ENCODE measurements around the gene PIF1.
"Not testable (repeated sequence)": the region's sequence is repeated elsewhere in the genome, so short reads cannot be mapped to it uniquely, and the experiment has no call there.

Gene PIF1

DNA sequence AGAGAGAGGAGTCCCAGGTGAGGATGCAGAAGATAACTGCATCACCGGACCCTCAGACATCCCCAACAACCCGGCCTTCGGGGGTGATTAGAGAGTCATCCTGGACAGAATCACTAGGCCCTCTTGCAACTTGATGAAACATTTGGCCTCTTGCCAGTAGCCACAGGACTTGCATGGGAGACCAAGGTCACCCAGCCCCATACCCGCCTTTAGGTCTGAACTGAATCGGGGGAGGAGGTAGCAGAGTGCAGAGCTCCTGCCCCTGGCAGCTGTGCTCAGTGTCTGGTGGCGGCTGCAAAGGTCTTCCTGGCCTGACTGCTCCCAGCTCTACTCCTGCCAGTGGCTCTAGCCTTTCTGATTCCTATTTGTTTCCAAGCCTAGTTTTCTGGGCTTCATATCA lies 12.4 kb downstream of the PIF1 start:
- no peak overlapping the region for H3K27ac ChIP-seq
- DNase-seq (ENCODE audit: low read depth, low spot score): no peak

DNA sequence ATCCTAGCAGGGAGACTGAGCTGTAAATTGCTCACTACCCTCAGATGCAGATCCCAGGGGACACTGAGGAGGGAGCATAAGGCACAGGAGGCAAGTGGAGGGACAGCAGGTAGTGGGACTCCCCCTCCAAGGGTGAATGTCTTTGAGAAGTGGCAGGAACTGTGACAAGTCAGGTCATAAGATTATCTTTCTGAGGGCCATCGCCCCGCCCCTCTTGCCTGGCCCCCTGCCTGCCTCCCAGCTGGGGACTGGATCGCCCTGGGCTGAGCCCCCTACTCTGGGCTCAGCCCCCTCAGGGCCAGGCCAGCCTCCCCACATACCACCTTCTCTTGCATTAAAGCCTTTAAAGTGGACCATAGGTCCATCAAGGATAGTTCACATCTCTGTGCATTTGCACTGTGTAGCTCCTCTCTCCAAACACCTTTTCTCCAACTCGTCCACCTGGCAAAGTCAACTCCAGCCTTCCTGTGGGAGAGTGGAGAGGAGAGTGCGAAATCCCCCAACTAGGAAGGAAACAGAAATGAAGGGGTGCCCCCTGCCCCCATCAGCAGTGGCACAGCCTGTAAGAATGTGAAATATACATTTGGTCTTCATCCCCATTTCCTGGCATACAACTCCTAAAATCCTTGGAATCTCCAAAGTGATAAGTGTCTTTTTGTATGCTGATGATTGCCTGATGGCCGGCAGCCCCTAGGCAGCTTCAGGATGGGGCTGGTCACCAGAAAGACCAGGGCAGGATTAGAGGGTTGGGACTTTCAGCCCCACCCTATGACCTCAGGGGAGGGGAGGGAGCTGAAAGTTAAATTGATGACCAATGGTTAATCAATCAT lies 14.7 kb downstream of the PIF1 start:
- DNase-seq (ENCODE audit: low read depth, low spot score): no peak
- no peak overlapping the region for H3K27ac ChIP-seq

DNA sequence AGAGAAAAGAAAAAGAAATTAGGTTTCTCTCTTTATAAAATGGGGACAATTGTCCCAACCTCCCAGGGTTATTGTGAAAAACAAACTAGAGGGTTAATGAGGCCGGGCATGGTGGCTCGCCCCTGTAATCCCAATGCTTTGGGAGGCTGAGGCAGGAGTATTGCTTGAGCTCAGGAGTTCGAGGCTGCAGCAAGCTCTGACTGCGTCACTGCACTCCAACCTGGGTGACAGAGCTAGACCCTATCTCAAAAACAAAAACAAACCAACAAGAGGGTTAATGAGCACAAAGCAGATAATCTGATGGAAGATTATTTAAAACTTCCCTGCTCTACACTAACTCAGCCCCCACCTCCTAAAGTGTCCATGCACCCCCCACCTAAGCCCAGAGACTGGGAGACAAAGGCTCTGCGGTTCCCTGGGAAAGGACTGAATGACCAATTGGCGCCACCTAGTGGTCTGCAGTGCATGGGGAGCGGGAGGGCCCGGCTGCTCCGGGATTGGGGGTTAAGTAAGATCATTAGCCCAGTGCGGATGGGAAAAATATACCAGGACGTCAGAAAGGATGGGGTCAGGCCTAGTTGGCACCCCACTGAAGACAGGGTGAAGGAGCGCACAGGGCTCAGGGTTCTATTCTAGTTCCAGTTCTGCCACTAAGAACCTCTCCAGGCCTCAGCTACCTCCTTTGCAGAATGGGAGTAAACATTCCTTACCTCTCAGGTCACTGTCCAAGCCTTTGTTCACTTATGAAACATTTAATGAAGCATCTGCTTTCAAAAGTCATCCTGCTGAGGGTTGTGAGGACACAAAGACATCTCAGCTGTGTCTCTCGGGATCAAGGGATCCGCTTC lies 15.6 kb downstream of the PIF1 start:
- DNase-seq (ENCODE audit: low read depth, low spot score): no peak
- no peak overlapping the region for H3K27ac ChIP-seq

DNA sequence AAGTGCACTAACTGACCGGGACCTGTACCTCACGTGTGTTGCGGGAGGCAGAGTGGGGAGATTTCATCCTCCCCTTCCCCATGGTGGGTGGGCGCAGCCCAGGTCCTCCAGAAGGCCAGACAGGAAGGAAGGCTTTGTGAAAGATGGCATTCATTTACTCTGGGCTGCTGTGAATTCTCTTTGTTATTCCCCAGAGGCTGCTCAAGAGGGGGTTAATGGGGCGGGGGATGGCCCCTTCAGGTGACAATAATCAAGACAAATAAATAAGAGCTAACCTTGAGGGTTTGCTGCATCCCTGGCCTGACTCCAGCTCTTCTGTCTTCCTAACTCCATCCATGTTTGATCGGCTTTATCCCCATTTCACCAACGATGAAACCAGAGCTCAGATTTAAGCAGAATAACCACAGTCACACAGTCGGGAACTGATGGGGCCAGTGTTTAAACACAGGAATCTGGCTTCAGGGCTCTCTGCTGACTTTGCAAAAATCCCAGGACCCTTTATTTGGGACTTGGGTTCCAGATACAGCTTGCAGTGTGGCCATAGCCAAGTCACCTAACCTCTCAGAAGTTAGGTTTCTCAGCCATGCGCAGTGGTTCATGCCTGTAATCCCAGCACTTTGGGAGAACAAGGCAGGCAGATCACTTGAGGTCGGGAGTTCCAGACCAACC lies 16.5 kb downstream of the PIF1 start:
- DNase-seq (ENCODE audit: low read depth, low spot score): no peak
- H3K27ac ChIP-seq: no peak overlapping the region

DNA sequence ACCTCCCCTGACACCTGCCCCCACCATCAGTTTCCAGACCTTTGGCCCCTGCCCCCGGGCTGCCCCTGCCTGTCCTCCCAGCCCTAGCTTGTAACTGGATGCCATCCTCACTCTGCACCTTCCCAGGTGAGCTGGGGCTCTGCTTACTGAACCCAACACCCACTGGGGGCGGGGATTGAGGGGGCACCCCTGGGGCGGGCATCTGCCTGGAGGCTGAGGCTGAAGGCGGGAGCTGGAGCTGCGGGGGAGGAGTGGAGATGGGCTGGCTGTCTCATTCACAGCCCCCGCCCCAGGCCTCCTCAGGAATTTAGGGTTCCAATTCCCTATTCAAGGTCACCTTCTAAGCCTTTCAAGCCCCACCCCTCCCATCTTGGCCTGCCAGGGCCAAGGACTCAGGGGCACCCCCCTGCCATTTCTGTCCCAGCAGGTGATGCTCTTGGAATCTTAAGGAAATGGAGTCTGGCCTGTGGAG lies 17.7 kb downstream of the PIF1 start:
- no peak for DNase-seq (ENCODE audit: low read depth, low spot score)
- H3K27ac ChIP-seq: no peak overlapping the region

DNA sequence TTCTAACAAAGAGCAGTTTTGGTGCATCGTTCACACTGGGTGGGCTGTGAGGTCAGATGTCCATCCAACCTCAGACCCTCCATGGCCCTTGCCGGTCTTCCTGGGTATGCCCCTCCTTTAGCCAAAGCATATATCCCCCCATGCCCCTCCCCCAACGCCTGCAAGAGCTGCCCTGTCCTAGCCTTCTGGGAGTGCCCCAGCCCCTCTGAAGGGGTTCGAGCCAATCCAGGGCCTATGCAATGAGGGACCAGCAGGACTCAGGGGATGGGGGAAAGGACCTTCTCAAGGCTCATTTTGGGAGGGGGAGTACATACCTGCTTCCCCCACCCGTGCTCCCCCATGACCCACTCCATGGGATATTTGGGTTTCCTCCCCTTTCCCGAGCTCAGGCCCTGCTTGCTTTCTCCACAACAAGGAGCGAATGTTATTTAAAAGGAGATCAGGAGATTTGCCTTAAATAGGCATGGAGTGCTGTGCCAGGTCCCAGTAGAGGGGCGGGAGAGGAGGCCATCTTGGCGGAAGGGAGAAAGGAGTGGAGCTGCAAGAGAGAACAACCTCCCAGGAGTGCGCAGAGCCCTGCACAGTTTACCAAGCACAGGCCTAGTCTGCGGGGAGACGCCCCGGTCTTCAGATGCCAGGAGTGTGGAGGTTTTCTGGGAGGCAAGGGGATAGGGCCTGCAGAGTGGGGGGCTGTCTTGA lies 18.2 kb downstream of the PIF1 start:
- DNase-seq (ENCODE audit: low read depth, low spot score): no peak

DNA sequence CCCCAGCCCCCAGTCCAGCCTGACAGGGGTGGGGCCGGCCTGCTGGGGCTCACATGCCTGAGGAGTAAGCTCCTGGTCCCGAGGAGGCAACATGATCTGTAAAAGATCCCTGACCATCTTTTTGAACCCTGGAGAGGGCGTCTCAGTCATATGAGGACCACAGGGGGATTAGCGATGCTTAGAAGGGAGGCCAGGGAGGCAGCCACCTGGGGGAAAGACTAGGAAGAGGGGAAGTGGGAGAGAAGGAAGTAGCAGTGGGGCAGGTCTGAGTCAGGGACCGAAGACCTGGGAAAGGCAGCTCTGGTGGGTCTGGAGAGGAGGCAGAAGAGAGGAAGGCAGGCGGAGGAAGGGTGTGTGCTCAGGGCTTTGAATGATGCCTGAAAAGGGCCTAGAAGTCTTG lies 18.9 kb downstream of the PIF1 start:
- DNase-seq (ENCODE audit: low read depth, low spot score): no peak
- H3K27ac ChIP-seq: no peak overlapping the region

More for the DNA sequence above, 18.2 kb downstream of the PIF1 start:
- H3K27ac ChIP-seq: no peak overlapping the region

DNA sequence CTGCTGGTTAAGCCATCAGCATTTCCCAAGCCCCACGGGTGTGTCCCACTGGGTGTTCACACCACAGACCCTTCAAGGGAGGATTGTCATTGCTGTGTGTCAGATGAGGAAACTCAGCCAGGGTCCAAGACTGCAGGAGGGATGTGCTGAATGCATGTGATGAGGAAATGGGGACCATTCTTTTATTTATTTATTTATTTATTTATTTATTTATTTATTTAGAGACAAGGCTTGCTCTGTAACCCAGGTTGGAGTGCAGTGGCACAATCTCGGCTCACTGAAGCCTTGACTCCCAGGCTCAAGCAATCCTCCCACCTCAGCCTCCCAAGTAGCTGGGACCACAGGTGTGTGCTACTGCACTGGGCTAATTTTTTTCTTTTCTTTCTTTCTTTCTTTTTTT lies 20.8 kb downstream of the PIF1 start:
- no peak for DNase-seq (ENCODE audit: low read depth, low spot score)

DNA sequence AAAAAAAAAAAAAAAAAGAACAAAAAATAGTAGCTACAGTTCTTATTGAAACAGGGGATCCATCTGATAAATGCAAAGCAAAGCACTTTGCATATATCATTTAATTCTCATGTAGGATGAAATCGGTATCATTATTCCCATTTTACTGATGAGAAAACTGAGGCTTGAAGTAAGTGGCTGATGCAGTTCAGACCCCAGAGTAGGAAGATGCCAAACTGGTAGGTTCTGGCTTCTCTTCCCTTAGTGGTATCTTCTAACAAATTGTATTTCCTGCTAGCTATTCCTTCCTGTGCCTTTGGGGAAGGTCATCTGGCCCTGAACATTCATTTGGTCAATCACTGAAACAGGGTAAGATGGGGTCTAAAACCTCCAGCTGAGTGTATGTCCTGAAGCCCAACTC lies 21.9 kb downstream of the PIF1 start:
- no peak for DNase-seq (ENCODE audit: low read depth, low spot score)
- no peak overlapping the region for H3K27ac ChIP-seq

More for the DNA sequence above, 20.8 kb downstream of the PIF1 start:
- H3K27ac ChIP-seq: no peak overlapping the region

DNA sequence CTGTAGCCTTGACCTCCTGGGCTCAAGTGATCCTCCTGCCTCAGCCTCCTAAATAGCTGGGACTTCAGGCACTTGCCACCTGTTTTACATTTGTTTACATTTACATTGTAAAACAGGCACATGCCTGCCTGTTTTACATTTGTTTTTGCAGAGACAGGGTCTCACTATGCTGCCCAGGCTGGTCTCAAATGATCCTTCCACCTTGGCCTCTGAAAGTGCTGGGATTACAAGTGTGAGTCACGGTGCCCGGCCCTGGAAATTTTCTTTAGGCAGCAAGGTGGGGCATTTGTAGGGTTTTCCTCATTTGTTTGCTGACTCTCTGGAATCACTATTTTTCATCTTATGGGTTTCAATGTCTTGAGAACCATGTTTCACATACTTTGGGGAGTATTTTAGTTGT lies 25.0 kb downstream of the PIF1 start:
- no peak for DNase-seq (ENCODE audit: low read depth, low spot score)

DNA sequence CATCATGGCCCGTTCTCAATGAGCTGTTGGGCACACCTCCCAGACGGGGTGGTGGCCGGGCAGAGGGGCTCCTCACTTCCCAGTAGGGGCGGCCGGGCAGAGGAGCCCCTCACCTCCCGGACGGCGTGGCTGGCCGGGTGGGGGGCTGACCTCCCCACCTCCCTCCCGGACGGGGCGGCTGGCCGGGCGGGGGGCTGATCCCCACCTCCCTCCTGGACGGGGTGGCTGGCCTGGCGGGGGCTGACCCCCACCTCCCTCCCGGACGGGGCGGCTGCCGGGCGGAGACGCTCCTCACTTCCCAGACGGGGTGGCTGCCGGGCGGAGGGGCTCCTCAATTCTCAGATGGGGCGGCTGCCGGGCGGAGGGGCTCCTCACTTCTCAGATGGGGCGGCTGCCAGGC lies 26.5 kb downstream of the PIF1 start:
- not testable (repeated sequence) for H3K27ac ChIP-seq; DNase-seq (ENCODE audit: low read depth, low spot score)

More for the DNA sequence above, 25.0 kb downstream of the PIF1 start:
- H3K27ac ChIP-seq: no peak overlapping the region

DNA sequence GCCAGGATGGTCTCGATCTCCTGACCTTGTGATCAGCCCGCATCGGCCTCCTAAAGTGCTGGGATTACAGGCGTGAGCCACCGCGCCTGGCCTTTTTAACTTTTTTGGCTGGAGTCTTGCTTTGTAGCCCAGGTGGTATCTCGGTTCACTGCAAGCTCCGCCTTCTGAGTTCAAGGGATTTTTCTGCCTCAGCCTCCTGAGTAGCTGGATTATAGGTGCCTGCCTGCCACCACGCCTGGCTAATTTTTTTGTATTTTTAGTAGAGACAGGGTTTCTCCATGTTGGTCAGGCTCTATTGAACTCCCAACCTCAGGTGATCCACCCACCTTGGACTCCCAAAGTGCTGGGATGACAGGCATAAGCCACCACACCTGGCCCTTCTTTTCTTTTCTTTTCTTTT lies 29.5 kb downstream of the PIF1 start:
- DNase-seq (ENCODE audit: low read depth, low spot score); H3K27ac ChIP-seq: not testable (repeated sequence)

DNA sequence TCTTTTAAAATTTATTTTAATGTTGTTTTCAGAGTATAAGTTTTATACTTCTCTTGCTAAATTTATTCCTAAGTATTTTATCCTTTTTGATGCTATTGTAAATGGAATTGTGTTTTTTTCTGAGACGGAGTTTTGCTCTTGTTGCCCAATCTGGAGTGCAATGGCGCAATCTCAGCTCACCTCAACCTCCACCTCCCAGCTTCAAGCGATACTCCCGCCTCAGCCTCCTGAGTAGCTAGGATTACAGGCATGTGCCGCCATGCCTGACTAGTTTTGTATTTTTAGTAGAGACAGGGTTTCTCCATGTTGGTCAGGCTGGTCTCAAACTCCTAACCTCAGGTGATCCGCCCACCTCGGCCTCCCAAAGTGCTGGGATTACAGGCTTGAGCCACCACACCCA lies 30.1 kb downstream of the PIF1 start:
- not testable (repeated sequence) for DNase-seq (ENCODE audit: low read depth, low spot score); H3K27ac ChIP-seq

DNA sequence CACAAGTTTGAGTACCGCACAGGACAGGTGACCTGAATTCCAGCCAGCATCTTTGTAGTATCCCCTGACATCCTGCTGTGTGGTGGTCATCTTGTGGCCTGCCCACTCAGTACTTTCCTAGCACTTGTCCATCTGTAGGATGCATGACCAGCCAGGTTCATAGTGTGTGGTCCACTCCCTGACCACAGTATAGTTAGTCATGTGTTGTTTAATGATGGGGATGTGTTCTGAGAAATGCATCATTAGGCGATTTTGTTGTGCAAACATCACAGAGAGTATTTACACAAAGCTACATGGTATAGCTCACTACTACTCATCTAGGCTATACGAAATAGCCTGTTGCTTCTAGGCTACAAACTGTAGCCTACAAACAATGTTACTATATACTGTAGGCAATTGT lies 33.2 kb downstream of the PIF1 start:
- no peak for DNase-seq (ENCODE audit: low read depth, low spot score)
- no peak overlapping the region for H3K27ac ChIP-seq

DNA sequence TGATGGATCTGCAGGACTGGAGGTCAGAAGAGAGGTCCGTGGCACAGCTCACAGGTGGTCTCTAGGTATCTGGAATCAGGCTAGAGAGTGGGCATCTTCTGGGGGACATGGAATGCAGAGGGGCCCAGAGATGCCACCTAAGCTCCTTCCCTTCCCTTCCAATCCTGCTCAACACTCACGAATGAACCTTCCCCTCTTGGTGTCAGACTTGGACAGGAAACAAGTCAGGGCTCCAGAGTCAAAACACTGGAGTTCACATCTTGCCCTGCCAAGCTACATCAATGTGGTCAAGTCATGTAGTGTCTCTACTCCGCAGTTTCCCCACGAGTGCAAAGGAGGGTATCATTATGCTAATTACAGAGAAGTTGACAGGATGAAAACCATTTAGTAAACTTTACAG lies 34.0 kb downstream of the PIF1 start:
- no peak for DNase-seq (ENCODE audit: low read depth, low spot score)
- no peak overlapping the region for H3K27ac ChIP-seq

DNA sequence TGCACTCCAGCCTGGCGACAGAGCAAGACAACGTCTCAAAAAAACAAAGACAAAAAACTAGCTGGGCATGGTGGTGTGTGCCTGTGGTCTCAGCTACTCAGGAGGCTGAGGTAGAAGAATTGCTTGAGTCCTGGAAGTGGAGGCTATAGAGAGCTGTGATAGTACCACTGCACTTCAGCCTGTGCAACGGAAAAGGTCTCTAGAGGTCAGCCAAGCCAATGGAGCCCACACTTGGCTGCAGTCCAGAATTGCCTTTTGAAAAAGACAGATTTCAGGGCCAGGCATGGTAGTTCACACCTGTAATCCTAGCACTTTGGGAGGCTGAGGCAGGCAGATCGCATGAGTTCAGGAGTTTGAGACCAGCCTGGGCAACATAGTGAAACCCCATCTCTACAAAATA lies 41.7 kb downstream of the PIF1 start:
- no peak for DNase-seq (ENCODE audit: low read depth, low spot score)
- no peak overlapping the region for H3K27ac ChIP-seq

DNA sequence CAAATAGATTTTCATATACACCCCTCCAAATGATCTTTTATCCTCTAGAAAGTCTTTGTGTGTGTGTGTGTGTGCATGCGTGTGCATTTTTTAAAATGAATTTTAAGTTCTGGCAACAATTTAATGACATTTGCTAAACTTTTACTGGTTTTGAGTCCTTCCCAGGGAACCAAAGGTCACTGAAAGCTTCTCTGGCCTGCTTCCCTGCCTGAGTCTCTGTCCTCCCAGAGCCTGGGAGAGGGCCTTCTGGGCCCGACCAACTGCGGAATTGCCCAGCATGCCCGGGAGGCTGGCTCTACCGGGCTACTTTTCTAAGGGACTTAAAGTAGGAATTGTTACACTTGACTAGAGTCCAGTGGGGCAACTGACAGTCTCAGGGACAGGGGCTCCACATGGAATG lies 42.7 kb downstream of the PIF1 start:
- H3K27ac ChIP-seq: no peak overlapping the region
- DNase-seq (ENCODE audit: low read depth, low spot score): no peak

DNA sequence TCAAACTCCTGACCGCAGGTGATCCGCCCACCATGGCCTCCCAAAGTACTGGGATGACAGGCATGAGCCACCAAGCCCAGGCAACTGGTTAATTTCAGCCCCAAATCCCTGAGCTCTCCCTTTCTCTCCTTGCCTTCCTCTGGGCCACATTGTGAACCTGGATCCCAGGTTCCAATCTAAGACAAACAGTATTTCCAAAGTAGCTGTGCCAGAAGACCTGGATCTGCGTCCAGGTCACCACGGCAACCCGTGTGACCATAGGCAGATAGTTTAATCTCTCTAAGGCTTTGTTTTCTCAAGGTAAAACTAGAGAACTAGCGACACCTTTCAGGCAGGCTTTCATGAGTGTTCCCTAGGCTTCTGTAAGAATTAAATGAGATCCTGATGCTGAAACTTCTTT lies 44.1 kb downstream of the PIF1 start:
- H3K27ac ChIP-seq: no peak overlapping the region
- no peak for DNase-seq (ENCODE audit: low read depth, low spot score)

DNA sequence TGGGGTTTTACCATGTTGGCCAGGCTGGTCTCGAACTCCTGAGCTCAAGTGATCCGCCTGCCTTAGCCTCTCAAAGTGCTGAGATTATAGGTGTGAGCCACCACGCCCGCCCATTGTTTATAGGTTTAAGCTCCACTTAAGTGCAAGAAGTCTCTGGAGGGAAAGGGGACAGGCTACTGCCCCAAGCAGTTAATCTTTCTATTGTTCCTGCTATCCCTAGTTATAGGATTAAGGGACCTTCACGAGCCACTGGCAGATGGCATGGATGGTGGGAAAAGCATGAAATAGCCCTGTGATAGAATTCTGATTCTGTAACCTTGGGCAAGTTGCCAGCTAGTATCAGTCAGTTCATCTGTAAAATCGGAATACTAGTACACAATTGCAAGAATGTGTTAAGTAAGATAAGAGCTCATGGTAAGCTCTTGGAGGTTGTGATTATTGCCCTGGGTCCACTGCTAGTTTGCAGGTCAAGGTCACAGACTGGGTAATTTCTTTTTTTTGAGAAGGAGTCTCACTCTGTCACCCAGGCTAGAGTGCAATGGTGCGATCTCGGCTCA lies 44.8 kb downstream of the PIF1 start:
- no peak overlapping the region for H3K27ac ChIP-seq
- DNase-seq (ENCODE audit: low read depth, low spot score): no peak

DNA sequence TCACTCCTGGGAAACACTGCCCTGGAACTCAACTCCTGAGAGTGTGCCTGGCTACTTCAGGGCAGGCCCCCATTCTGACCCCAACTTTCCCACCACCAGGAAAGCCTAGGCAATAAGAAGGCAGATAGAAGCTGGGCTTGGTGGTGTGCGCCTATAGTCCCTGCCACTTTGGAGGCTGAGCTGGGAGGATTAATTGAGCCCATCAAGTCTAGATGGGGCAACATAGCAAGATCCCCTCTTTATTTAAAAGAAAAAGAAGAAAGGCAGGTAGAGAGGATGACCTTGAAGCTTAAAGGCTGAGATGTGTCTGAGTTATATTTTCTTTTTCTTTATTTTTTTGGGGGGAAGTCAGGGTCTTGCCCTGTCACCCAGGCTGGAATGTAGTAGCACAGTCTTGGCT lies 45.8 kb downstream of the PIF1 start:
- H3K27ac ChIP-seq: no peak overlapping the region
- no peak for DNase-seq (ENCODE audit: low read depth, low spot score)

Data from epithelial cell of prostate (primary cell).